Measurements from ENCODE around the gene PEAR1.

GRCh38 chr1:156845055-156845952 lies 48.2 kb upstream of the PEAR1 start:
- TF ChIP-seq CTCF (IDR thresholded peaks at IDR 0.05; ENCODE audit: low read depth, low read length) = no peak
- no peak for TF ChIP-seq EZH2phosphoT487 (IDR thresholded peaks at IDR 0.05; ENCODE audit: low read depth)
